Activated CD4-positive, alpha-beta T cell treated with anti-CD3 and anti-CD28 coated beads, Interleukin-2, amount 50 U/mL, for 16 hours (primary cell): Measurements from ENCODE around the gene BHMT2.
A peak's percentile ranks its signal among the peaks of the same experiment; 100 is the strongest.

Source experiments
- DNase-seq: peaks from one replicate; pipeline ENCODE4 v3.0.0-alpha.2; 2020

The BHMT2 gene

DNA sequence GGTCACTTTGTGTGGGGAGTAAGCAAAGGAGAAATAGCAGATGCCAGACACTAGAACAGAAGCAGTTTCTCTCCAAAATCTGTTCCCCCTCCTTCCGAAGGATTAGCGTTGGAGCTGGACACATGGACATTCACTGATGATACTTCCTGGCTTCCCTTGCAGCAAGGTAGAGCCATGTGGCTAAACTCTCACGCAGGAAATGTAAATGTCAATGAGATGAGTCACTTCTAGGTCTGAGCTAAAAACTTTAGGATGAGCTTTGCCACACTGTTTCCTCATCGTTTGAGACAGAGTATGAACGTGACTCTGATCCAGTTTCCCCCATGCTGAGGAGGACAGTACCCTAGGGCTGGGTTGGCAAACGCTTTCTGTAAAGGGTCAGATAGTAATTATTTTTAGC lies 5.1 kb downstream of the BHMT2 start:
- DNase-seq: no peak

DNA sequence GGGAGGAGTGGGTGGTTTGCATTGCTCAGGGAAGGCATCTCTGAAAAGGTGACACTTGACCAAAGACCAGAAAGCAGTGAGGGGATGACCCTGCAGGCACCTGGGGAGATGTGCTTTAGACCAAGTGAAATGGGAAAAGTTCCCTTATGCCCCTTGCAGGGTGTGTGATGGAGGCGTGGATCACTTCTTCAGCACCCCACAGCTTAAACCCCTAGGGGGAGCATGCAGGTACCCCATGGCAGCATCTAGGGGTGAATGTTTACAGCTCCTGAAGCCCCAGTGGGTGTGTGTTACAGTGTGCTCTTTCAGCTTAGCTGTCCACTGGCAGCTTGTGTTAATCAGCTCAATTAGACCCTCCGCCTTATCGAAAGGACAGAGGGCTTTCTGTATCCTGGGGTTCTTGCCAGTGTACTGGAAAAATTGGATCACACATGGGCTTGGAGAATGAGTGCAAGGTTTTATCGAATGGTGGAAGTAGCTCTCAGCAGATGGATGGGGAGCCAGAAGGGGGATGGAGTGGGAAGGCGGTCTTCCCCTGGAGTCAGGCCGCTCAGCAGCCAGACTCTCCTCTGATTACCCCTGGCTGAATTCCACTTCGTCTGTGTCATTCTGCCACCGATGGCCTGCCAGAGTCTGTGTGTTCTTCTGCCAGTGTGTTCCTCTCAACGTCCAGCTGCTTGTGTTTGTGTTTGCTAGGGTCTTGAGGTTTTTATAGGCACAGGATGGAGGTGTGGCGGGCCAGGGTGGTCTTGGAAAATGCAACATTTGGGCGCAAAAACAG lies 6.3 kb downstream of the BHMT2 start:
- no peak for DNase-seq

DNA sequence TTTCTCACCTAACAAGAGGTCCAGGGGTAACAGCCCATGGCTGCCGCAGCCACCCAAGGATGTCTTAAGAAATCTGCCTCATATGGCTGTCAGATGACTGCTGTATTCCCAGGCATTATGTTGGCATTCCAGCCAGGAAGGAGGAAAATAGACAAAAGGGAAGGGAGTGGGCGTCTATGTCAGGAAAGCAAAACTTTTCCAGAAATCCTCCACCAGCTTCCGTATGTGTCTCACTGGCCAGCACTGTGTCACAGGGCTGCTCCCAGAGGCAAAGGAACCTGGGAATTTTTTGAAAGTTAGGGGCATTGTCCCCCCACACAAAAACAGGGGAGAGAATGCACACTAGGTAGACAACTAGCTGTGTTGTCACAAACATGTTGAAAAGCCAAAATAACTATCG lies 7.3 kb downstream of the BHMT2 start:
- DNase-seq: no peak

DNA sequence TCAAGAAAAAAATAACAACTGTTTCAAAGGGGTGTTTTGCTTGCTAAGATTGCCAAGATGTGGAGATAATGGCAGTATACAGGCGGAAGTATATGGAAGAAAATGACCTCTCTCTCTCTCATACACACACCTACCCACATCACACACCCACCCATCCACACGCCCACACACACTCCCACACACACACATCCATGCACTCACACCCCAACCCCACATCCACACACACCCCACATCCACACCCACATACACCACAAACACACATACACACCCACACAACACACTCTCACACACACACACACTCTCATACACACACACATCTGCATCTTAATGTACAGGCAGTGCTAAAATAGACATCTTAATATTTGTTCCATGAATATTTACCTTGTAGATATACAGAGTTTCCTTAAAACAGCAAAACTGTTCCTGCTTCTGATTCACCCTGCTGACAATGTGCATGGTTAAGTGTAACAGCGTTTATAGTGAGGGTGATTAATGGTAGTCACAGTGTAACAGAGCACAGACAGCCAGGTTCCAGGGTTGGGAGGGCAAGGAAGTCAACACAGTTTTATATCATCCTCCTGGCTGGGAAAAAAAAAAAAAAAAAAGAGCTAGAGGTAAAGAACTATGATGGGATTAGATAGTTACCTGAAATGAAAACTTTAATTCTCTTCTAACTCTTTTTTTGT lies 8.3 kb downstream of the BHMT2 start:
- DNase-seq: no peak

DNA sequence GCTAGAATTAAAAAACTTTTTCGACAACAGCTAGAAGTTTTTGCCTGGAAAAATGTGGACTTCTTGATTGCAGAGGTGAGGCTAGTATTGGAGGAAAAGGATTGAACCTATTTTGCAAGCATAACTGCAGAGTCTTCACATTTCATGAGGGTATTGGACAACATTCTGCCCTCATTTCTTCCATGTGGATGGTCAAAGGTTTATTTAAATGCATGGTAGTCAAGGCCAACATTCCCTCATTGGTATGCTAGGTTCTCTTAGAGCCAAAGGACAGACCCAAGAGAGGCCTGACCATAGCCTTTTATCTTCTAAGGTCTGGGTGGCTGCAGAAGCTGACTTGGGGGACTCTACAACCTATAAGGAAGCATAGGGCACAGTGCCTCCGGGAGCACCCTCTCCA lies 11.2 kb downstream of the BHMT2 start:
- DNase-seq: no peak

DNA sequence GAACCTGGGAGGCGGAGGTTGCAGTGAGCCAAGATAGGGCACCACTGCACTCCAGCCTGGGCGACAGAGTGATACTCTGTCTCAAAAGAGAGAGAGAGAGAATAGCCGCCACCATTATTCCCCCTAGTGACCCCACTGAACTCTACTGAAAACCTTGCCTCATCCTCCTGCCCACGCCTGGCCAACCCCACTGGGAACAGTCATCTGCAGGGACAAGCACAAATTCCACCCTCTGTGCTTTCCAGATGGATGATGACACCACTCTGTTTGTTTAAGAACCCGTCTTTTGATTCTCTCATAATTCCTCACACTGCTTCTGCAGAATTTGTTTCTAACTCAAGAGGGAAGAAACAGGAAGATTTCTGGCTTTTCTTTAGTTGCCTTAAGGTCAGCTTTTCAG lies 12.2 kb downstream of the BHMT2 start:
- no peak for DNase-seq

DNA sequence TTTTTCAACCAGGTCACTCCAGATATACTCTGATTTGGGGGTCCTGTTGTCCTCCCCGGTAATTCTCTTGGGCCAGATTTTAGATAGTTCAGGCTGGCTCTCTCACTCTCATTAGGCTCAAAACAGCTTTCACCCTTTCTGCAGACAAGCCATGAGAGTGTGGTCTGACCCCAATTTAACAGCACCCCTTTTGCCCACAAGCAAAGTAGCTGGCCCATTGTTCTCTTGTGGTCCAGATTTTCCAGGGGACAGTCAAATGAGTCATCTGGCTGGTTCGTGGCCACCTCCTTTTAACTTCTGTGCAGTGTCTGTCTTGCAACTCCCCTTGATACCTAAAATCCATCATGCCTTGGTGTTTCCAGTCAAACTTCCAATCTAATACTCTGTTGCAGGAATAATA lies 16.5 kb downstream of the BHMT2 start:
- DNase-seq: no peak

DNA sequence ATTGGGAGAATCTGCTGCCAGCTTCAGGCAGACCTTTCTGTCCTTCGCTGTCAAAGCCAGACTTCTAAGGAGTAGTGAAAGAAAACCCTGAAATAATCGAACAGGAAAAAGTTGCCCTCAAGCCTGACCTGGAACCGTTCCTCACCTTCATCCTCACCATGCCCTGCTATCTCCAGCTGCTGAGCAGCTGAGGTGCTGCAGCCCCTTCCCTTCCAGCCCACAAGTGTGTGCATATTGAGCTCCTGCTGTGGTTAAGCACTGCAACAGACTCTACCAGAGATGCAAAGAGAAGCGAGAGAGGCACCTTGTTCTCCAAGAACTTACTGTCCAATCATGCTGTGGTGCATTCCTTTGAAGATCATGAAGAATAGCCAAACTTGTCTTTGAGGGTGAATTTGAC lies 18.9 kb downstream of the BHMT2 start:
- no peak for DNase-seq

DNA sequence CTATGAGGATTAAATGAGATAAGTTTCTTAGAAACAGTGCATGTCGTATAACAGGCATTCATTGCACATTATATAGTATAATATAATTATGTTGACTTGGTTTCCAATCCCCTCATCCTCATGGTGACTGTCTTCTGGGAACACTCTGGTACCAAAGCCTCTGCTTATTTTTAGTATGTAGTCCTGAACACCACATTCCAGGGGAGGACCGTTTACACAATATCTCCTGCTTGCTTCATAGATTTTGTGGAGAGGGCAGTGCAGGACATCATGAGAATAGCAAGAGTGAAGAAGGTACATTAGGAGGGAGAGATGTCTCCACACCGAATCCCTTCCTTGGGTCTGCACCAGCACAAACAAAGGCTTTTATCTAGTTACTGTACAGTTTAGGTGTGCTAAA lies 21.5 kb downstream of the BHMT2 start:
- no peak for DNase-seq

DNA sequence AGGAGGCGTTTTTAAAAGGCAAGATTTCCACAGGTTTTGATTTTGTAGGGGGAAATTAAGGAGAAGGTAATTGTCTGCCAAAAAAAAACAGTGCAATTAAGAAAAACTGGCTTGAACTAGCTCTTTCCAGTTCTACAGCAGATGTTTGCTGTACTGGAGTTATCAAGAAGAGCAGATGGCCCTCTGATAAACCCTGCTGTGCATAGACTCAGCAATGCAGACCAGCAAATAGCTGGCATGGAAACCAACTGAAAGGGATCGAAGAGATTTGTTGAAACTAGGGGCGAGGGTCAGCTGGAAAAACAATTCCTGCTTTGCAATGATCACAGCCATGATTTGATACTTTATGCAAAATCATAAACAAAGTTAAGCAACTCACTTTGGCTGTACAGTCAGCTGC lies 24.2 kb downstream of the BHMT2 start:
- DNase-seq: no peak

DNA sequence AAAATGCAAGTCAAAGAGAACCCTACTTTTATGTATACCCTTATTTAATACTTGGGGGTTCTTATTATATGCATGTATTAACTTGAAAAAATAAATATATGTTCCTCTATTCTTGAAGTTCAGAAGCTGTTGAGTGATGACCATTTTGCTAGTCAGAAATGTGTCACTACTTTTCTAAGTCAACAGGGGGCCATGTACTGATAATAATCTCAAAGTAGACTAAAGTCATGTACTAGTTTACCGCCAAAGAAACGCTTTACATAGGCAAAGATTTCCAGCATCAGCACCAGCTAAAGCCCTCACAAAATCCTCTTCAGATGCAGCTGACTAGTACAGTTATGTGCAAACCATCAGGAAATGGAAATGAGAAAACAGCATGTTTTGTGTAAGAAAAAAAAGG lies 36.3 kb downstream of the BHMT2 start:
- DNase-seq: no peak

DNA sequence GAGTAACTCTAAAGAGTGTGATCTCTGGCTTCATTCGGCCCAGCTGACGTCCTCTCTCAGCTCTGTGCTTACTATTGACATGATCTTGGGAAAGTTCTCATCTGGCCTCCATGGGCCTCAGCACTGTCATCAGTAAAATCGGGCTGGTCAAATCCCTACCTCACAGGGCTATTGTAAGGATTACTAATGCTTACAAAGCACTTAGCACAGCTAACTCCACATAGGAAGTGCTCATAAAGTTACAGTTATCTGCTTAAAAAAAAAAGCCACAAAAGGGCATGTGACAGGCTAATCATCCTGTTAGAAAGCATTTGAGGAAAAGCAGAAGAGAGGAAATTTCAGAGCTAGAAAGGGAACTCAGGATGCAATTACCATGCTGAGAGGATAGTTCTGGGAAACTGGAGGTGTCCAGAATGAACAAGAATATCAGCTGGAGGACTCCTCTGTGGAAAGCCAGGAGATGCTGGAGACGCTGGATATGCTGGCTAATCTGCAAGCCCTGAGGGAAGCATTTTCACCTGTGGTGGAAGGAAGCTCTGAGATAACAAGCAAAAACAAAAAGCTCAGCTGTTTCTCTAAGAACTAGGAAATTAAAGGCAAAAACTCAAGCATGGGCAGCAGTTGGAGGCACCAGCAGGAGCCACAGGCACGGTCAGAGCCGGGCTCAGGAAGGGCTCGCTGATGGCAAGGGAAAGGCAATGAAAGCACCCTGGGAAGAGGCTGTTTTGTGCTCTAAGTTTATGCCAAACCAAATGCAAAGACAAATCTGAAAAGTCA lies 37.6 kb downstream of the BHMT2 start:
- no peak for DNase-seq

DNA sequence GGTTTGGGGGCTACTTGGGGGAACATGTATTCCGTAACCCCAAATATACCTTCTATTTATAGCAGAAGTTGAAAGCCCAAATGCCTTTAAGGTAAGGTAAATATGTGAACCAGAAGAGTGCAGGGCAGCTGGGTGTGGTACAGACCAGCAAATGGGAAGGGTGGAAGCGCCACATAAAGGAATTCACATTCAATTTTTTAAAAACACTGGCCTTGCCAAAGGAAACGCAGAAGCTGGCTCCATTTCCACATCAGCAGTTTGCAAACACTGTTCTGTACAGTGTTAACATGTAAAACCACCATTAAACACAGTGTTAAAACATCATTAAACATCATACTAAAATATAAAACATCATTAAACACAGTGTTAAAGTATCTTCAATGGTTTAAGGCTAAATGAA lies 38.5 kb downstream of the BHMT2 start:
- DNase-seq: no peak

DNA sequence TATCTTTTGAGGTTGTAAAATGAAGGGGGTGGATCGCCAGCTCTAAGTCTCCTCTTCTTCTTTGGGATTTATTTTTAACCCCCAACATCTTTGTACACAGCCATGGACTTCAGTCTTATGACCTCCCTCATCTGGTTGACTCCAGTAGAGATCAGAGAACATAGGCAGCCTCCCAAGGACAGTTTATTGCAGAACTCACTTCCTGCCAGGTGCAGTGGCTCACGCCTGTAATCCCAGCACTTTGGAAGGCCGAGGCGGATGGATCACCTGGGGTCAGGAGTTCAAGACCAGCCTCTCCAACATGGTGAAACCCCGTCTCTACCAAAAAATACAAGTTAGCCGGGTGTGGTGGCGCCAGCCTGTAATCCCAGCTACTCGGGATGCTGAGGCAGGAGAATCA lies 39.2 kb downstream of the BHMT2 start:
- no peak for DNase-seq

DNA sequence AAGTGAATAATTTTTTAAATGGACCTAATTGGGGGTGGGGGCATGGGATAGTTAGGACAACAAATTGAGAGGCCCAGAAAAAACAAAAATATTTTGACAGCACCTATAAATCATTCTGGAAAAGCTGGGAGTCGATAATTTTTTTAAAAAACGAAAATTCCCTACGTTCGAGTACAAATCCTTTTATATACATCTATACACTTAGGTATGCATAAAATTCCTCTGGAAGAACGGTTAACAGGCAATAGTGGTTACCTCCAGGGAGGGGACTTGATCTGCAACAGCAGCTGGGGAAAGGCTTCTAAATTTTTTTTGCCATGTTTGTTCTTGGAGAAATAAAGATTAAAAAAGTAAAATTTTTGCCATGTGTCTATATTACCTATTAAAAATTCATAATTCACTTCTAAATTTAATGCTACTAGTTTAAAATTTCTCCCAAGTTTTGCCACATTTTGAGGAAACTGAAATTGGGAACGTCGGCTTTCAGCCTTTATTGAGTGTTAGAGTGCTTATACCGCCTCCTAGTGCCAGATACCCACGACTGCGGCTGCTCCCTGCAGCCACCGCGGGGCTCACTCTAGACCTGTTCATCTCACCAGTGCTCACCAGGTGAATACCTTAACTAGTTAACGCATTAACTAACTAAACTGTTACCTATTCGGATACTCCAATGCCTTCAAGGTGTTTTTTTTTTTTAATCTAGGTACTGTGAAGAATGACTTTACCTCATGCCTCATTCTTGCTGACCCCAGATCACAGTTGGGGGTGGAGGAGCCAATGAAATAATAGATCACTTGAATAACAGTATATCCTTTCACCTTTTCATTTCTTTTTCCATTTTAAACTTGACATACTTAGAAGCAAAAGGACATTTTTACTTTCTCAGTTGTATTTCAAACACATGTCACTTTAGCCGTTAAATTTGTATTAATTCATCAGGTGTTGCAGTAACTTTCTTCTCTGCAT lies 40.2 kb downstream of the BHMT2 start:
- DNase-seq: peak; percentile 12

DNA sequence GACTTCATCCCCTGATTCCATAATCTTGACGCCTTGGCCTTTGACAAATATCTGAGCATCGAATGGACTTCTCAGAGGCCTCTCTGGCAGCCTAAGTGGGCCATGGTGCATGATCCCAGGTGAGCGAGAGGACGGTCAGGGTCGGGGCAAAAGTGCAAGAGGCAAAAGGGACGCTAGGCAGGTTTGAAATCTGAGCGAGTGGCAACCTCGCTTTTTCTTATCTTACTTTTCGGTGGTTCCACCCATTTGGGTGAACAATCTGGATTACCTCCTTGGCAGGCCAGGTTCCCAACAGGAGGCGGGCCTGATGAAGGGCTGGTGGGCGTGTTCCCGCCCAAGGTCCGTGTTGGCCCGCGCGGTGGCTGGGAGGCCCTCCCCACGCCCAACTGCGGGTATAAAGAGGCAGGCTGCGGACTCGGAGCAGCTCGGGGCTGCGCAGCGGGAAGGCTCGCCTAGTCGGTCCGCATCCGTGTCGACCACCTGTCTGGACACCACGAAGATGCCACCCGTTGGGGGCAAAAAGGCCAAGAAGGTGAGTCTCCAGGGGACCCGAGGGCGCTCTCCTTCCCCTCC lies 41.9 kb downstream of the BHMT2 start, which contains the start of gene BHMT:
Gene BHMT (plus strand): TSS at position 423 of the 573 bp plus-strand sequence. CDS start 77 bp downstream, at position 500.
- DNase-seq: no peak

DNA sequence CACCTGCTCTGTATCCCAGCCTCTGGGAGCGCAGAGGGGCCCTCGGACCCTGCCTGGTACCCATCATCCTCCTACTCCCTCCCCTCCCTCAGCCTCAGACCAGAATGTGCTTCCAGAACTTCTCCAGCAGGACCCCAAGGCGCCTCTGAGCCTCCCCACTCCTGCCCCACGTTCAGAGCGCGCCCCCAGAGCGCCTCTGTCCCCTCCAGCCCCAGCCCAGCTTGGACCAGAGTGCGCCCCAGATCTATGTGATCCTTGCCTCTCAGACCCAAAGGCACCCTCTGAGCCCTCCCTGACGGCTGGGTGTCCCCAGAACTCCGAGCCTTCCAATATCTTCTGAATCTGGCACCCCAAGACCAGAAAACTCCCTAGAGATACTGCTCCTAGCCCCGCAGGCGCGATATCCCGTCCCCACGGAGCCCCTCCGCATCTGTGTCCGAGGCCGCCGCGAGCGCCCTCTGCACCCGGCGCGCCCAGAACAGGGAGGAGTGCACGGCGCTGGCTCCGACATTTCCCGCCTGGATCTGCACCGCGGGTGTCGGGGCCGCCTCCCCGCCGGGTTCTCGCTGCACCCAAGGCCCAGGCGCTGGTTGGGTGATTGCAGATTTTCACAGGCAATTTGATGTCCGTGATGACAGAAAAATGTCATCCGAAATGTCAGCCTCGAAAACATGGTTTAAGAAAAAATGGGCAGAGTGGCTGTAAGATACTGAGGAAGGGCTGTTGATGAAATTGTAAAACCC lies 42.6 kb downstream of the BHMT2 start:
- DNase-seq: no peak

DNA sequence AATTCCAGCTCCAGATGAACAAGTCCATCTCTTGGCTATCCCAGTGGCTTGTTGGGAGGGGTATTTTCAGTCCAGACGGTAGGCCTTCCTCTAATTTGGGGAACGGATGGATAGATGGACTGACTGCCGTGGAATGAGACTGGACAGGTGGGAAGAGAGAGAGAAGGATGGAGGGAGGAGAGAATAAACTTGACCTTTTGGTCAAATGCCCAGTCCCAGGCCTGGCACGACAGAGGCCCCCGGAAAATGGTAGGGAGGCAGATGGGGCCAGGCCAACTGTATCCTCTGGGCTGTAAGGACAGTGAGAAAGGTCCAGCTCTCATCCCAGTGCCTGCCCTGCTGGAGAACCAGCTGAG lies 43.1 kb downstream of the BHMT2 start:
- DNase-seq: no peak

DNA sequence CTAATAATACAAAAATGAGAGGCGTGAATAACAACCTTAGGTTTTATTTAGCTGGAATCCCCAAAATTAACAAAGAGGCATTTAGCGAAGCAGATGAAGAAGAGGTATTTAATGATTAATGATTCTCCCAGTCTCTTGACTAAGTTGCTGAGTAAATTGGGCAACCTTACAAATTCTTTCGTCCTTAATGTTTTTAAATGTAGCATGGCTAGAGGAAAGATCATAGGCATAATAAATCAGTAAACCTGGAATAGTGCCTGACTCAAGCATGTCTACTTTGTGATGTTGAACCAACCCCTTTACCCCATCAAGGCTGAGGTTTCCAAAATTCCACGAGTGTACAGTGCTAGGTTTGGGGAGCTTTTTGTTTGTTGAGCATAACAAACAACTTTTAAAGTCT lies 49.9 kb downstream of the BHMT2 start:
- DNase-seq: no peak

DNA sequence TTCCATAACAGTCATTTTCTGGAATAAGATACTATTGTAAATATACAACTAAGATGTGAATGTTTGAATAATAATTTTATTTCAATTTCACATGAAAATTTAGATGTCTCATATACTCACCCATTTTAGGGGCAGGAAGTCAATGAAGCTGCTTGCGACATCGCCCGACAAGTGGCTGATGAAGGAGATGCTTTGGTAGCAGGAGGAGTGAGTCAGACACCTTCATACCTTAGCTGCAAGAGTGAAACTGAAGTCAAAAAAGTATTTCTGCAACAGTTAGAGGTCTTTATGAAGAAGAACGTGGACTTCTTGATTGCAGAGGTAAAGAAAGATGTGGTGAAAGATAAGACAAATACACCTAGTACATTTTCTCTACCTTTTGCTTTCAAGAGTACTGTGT lies 50.7 kb downstream of the BHMT2 start:
- DNase-seq: peak; percentile 10

DNA sequence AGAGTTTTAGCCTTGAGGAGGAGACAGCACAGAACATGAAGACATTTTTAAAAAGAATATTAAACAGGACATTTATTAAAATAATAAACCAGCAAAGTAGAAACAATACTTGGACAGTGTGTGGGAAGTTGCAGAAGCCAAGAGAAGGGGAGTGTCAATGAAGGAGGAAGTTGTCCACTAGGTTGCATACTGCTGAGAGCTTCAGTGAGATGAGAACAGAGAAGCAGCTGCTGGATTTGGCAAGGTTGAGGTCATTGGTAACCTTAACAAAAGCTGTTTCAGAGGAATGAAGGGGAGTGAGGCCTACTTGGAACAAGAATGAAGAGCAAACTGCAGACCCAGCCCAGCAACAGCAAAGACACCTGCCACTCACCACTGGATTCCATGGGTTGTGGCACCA lies 53.4 kb downstream of the BHMT2 start:
- DNase-seq: no peak

DNA sequence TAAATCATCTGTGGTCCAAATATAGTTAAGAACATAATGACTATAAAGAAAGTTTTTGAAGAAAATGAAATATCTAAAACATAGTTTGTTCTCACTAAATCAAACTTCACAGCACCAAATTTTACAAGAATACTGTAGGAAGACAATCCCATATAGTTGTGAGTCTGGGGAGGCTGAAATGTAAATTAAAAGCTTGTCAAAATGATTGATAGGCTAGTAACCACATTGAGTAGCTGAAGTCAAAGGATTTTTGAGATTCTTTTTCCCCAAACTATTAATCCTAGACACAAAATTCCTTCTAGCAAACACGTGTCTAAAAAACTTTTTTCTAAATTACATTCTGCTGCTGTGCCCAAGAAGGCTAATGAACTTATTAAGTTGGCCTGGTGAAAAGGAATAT lies 55.0 kb downstream of the BHMT2 start:
- DNase-seq: no peak
